ENCODE data around the gene KRTAP10-5. TPM values are rescaled to one million over a fixed set of nuclear protein-coding genes. Genes with fewer than 3 reads are reported as not detected.

Gene KRTAP10-5
- total RNA-seq, 1 experiment from 2014 or later = not detected

DNA sequence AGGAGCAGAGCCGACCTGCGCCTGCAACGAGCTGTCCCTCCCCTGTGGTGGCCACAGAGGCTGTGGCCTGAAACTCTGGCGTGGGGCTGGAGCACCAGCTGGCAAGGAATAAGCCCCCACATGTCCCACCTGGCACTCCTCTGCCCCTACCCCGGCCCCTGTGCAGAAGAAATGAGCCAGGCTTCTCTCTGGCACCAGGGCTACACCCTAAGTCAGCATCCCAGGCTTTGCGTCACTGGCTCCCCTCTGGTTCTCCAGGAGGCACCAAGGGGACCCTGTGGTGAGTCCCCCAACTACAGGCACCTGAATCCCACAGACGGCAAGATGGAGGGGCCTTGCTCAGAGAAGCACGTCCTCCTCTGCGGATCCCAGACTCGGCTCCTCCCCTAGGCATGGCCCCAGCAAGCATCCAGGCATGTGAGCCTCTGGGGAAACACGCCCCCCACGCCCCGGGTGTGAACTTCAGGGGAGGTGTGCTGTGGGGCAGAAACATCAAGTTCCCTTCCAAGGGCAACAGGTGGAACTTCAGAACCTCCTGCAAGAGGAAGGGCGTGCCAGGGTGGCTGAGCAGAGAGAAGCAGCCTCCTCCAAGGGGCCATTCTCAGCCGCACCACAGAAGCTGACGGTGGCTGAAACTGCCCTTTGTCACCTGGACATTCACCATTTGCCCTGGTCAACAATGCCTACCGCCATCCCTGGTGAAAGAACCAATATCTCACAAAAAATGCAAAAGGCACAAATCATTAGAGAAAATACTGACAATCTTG lies 22.9 kb upstream of the KRTAP10-5 start:
- ChIA-PET CTCF (no interaction called here), POLR2A (no interaction called here)
- BruUV-seq (replicated peaks) = no TSS peak
- H3K9me3 ChIP-seq (ENCODE audit: control insufficient read depth, insufficient read depth, low read depth, low read length) = no peaks in the 10 kb centered on the region
- in situ Hi-C loops (cut with HindIII; ENCODE audit: low pct_unique_long_range_greater_than_20kb, low sequenced_read_pairs) (no loop called here), intact Hi-C loops (cut with micrococcal nuclease; ENCODE audit: unreplicated experiment) (no loop called here)
- DNase-seq (ENCODE audit: low read depth, low spot score) = no peak
- no peaks in the 10 kb centered on the region for H3K27me3 ChIP-seq (ENCODE audit: control insufficient read depth, insufficient read depth, low read length)
- TF ChIP-seq, protein P1, sequence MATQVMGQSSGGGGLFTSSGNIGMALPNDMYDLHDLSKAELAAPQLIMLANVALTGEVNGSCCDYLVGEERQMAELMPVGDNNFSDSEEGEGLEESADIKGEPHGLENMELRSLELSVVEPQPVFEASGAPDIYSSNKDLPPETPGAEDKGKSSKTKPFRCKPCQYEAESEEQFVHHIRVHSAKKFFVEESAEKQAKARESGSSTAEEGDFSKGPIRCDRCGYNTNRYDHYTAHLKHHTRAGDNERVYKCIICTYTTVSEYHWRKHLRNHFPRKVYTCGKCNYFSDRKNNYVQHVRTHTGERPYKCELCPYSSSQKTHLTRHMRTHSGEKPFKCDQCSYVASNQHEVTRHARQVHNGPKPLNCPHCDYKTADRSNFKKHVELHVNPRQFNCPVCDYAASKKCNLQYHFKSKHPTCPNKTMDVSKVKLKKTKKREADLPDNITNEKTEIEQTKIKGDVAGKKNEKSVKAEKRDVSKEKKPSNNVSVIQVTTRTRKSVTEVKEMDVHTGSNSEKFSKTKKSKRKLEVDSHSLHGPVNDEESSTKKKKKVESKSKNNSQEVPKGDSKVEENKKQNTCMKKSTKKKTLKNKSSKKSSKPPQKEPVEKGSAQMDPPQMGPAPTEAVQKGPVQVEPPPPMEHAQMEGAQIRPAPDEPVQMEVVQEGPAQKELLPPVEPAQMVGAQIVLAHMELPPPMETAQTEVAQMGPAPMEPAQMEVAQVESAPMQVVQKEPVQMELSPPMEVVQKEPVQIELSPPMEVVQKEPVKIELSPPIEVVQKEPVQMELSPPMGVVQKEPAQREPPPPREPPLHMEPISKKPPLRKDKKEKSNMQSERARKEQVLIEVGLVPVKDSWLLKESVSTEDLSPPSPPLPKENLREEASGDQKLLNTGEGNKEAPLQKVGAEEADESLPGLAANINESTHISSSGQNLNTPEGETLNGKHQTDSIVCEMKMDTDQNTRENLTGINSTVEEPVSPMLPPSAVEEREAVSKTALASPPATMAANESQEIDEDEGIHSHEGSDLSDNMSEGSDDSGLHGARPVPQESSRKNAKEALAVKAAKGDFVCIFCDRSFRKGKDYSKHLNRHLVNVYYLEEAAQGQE (IDR thresholded peaks at IDR 0.05; ENCODE audit: insufficient read depth in 1 of 2, low read depth in 2 of 2, low read length in 1 of 2) = no peak
- TF ChIP-seq TCF7L2 (IDR thresholded peaks at IDR 0.05; ENCODE audit: low read depth, low read length) = no peak
- TF ChIP-seq, protein P2, sequence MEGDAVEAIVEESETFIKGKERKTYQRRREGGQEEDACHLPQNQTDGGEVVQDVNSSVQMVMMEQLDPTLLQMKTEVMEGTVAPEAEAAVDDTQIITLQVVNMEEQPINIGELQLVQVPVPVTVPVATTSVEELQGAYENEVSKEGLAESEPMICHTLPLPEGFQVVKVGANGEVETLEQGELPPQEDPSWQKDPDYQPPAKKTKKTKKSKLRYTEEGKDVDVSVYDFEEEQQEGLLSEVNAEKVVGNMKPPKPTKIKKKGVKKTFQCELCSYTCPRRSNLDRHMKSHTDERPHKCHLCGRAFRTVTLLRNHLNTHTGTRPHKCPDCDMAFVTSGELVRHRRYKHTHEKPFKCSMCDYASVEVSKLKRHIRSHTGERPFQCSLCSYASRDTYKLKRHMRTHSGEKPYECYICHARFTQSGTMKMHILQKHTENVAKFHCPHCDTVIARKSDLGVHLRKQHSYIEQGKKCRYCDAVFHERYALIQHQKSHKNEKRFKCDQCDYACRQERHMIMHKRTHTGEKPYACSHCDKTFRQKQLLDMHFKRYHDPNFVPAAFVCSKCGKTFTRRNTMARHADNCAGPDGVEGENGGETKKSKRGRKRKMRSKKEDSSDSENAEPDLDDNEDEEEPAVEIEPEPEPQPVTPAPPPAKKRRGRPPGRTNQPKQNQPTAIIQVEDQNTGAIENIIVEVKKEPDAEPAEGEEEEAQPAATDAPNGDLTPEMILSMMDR (IDR thresholded peaks at IDR 0.05) = no peak
- TF ChIP-seq POLR2AphosphoS5 (IDR thresholded peaks at IDR 0.05; ENCODE audit: low read depth, low read length) = no peak
- TF ChIP-seq SIN3A (IDR thresholded peaks at IDR 0.05; ENCODE audit: borderline replicate concordance, insufficient read depth, low read depth, low read length) = no peak
- no peaks in the 10 kb centered on the region; the same call in 1 of the 2 replicates for H3K4me1 ChIP-seq (ENCODE audit: control insufficient read depth, insufficient read depth, low read length)
- no peak for ATAC-seq
- no peak overlapping the region for H3K27ac ChIP-seq (ENCODE audit: low read length)
- H3K36me3 ChIP-seq (ENCODE audit: control insufficient read depth, insufficient read depth, low read length) = no peaks in the 10 kb centered on the region
- no peak overlapping the region for H3K4me3 ChIP-seq (ENCODE audit: low read depth in 2 of 2, low read length in 2 of 2)

DNA sequence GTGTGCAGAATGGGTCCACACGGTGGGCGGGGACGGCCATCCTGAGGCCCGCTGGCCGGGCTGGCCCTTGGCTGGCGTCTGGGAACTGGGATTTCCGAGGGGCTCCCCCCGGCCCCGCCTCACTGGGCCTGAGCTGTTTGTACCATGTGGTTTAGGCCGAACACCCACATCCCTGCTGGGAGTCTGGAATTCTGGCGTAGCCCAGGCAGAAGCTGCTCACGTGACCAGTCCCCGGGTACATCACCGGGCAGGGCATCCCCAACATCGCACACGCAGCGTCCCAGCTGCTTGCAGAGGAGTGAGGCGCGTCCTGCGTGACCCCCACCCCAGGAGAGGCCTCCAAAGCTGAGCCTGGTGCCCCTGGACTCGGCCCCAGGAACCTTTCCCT lies 22.1 kb upstream of the KRTAP10-5 start:
- POLR2A ChIA-PET = no interaction called here
- no peak overlapping the region for H3K4me3 ChIP-seq (ENCODE audit: low read depth in 2 of 2, low read length in 2 of 2)
- no peaks in the 10 kb centered on the region; the same call in 1 of the 2 replicates for H3K4me1 ChIP-seq (ENCODE audit: control insufficient read depth, insufficient read depth, low read length)
- 0 out of 2 replicates have a peak, but pooled peaks have one; percentile 23 for ATAC-seq
- TF ChIP-seq, protein P1 (IDR thresholded peaks at IDR 0.05; ENCODE audit: insufficient read depth in 1 of 2, low read depth in 2 of 2, low read length in 1 of 2) = no peak
- no peak for TF ChIP-seq TCF7L2 (IDR thresholded peaks at IDR 0.05; ENCODE audit: low read depth, low read length)
- no peak for TF ChIP-seq POLR2AphosphoS5 (IDR thresholded peaks at IDR 0.05; ENCODE audit: low read depth, low read length)
- TF ChIP-seq SIN3A (IDR thresholded peaks at IDR 0.05; ENCODE audit: borderline replicate concordance, insufficient read depth, low read depth, low read length) = no peak
- TF ChIP-seq, protein P2 (IDR thresholded peaks at IDR 0.05) = no peak
- DNase-seq (ENCODE audit: low read depth, low spot score) = no peak
- in situ Hi-C loops (cut with HindIII; ENCODE audit: low pct_unique_long_range_greater_than_20kb, low sequenced_read_pairs) (no loop called here), intact Hi-C loops (cut with micrococcal nuclease; ENCODE audit: unreplicated experiment) (no loop called here)
- H3K9me3 ChIP-seq (ENCODE audit: control insufficient read depth, insufficient read depth, low read depth, low read length) = no peaks in the 10 kb centered on the region
- no peaks in the 10 kb centered on the region for H3K27me3 ChIP-seq (ENCODE audit: control insufficient read depth, insufficient read depth, low read length)
- CTCF ChIA-PET = no interaction called here
- no peaks in the 10 kb centered on the region for H3K36me3 ChIP-seq (ENCODE audit: control insufficient read depth, insufficient read depth, low read length)
- H3K27ac ChIP-seq (ENCODE audit: low read length) = no peak overlapping the region
- no TSS peak for BruUV-seq (replicated peaks)
